Right lung (tissue), 5 donors: ENCODE results near the gene CUL2. TPM values are rescaled to one million over a fixed set of nuclear protein-coding genes. Genes with fewer than 3 reads are reported as not detected.
"Not testable (repeated sequence)": the region's sequence is repeated elsewhere in the genome, so short reads cannot be mapped to it uniquely, and the experiment has no call there.

Source experiments
- DNase-seq, 2 donors: peaks; one replicate each; pipeline ENCODE4 v3.0.0-alpha.2; 2013
- polyA plus RNA-seq, 5 donors: library from polyadenylated mRNA; unstranded; fragments of 120-200 nt; gene quantifications; one replicate each; pipeline versions ENCODE4 v1.2.1 to v1.2.3, GENCODE V29; 2013; ENCODE audit warnings: inconsistent platforms in 1 of 5, low replicate concordance in 1 of 5; ENCODE audit not compliant: insufficient read length in 5 of 5, insufficient read depth in 1 of 5

Gene CUL2
- polyA plus RNA-seq, 5 donors, result 32.2 to 47.4 (median 39.8) TPM

DNA sequence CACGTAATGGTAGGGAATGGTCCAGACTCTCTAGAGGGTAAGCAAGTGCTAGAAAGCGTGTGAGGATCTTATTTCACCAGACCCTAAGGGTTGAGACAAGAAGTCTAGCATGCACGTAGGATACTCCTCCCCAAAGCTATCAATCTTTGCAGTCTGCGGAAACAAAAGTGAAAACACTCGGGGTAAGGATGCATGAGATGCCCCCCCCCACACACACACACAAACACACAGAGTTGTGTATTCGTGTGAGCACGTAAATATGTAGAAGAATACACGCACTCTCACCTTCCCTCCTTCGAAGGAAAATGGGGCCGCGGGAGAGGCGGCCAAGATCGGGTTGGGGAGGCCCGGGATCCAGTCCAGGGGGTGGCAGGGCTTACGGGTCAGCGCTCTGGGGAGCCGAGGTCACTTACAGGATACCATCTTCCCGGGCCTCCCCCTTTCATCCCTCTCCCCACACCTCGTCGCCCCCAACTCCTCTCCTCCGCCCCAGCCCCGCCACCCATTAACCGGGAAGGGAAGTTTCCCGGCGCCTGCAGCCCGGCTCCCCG lies 455 bp downstream of the CUL2 start:
- DNase-seq, result peak; percentile 7 to 10

DNA sequence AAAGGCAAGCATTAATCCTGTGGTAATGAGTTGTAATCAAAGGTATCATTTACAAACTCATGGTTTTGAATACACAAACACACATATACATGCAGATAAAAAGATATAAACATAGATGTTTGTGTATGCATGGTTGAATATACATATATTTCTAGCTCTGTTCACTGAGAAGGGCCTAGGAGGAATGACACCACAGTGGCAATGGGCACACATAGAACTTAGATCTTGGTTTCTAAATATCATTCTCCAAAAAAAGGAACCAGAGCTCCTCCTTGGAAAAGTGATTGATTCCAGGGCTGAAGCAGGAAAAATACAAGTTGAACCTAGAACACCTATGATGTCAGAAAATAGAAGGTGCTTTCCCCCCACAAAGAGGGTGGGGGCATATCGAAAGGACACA lies 6.9 kb downstream of the CUL2 start:
- no peak for DNase-seq

DNA sequence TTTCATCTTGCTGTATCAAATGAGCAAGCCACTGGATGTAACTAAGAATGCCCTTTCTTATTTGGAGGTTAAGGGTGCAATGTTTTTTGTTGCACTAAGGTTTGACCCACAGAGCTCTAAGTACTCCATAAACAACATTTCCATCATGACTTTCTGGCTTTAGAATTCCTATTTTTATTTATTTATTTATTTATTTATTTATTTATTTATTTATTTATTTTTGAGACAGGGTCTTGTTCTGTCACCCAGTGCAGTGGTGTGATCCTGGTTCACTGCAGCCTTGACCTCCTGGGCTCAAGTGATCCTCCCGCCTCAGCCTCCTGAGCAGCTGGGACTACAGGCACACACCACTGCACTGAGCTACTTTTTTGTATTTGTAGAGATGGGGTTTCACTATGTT lies 9.9 kb downstream of the CUL2 start:
- DNase-seq, result not testable (repeated sequence)

- no peak for DNase-seq
These were observed 10.4 kb downstream of the CUL2 start for GRCh38 chr10:35079763-35080162.

DNA sequence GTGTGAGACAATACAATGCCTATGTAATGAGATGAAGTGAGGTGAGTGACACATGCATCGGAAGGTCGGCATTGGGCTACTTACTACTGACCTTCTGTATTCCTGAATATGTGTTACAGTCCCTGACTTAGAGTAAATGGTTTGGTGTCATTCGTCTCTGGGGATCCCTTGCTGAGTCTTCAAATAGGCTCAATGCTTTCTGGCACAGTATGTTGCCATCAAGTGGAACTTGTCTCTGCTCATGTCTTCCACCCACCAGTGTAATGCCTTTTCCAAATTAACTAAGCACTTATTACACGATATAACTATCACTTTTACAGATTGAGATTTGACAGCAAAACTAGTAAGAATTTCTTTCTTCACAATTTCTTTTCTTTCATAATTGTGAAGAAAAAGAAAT lies 10.9 kb downstream of the CUL2 start:
- no peak for DNase-seq

DNA sequence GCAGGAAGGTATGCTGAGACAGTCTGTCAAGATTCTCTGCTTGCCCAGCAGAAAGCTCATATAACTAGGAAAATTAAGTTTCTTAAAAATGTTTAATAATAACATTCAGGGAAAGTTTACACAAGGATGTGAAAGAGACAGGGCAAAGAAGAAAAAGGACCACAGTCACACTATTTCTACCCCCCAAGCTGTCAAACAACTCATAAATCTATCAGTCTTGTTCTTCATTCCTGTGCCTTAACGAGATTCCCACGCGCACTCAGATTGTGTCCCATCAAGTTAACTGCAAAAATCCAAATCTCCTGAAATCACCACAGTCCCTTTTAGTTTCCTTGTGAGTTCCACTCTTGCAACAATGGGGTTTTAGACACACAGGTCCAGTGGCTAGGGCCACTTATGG lies 14.9 kb downstream of the CUL2 start:
- no peak for DNase-seq

- DNase-seq, result no peak
These were observed 15.9 kb downstream of the CUL2 start for GRCh38 chr10:35074266-35074665.

DNA sequence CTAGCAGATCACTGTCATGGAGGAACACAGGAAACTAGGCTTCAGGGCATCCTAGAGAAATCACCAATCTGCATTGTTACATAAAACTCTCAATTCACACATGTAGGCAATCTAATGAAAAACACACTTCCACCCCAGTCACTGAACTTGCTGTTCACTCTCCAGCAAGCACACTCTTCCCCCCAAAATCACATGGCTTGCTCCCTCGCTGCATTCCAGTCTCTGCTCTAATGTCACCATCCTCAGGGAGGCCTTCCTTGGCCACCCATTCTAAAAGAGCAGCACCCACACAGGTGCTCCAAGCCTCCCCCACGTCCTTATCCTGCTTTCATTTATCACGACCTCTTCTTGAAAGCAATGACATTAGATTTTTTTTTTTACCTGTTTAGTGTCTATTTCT lies 19.6 kb downstream of the CUL2 start:
- DNase-seq, result no peak

GRCh38 chr10:35063837-35064454 lies 26.2 kb downstream of the CUL2 start:
- no peak for DNase-seq

DNA sequence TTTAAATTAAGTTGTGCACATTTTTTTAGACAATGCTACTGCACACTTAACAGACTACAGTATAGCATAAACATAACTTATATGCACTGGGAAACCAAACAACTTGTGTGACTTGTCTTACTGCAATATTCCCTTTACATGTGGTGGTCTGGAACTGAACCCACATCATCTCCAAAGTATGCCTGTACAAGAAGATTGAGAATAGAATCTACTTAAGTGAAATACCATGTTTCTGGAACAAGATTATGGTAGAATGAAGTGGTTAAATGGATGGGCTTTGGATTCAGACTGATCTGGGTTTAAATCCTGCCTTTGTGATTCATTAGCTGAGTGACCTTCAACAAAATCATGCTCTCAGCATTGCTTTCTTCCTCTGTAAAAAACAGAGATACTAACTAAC lies 30.7 kb downstream of the CUL2 start:
- no peak for DNase-seq

DNA sequence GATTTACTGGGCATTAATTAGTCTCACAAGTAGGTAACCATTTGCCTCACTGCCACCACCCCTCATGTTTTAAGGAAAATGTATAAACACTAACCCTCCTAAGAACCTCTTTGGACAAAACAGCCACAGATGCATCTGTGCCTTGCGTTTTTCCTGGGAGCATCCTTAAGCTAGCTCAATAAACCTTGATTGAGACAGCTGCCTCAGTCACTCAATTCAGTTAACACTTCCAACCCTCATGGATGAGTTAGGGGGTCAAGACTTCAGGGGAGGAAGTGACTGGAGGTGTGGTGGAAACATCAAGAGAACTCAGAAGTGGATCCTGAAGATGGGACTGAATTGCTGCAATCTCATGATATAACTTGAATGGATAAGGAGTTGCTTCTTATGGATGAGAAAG lies 31.5 kb downstream of the CUL2 start:
- no peak for DNase-seq

DNA sequence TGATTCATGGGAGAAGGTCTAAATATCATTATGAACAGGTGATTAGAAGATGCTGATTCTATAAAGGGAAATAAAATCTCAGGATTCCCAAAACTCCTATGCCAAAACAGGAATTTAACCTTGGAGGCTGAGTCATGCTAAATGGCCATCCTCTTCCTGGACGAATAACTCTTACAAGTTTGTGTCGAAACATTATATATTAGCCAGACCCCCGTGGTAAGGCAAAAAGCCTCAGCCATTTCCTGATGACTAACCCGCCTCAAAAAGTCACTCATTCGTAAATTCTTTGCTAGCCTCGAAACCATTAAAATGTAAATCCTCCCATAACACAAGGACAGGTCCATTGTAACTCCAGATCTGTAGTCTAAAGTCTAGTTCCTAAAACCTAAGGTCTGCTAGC lies 32.0 kb downstream of the CUL2 start:
- no peak for DNase-seq

DNA sequence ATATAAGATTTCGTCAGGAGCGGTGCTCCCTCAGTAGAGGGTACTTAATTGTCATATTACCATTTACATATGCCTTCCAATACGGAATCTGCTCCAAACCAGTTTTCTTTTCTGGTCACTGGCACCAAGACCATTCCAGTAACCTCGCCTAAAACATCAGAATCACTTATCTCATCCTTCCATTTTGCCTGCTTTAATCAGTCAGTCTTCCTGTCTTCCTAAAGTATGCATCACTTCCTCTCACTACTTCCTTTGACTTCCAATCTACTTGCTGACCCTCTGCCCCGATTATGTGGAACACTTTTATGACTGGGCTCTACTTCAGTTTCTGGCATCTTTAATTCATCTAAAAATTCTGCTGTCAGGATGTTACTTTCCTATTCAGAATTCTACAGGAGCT lies 33.5 kb downstream of the CUL2 start:
- no peak for DNase-seq

DNA sequence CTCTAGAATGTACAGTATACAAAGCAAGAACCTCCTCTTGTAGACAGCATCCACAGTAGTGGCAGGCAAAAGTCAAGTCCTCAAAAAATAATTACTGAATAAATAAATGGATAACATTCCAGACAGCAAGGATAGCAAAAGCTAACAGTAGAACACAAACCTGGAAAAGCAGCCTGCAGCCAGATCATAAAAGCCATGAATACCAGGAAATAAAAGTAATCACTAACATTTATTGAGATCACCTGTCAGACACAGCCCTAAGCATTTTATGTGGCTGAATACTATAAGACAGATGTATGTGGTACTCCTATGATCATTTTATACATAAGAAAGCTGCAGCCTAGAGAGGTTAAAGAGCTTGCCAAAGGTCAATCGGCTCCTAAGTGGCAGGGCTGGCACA lies 34.0 kb downstream of the CUL2 start:
- DNase-seq, result no peak

GRCh38 chr10:35050568-35050967 lies 39.6 kb downstream of the CUL2 start:
- DNase-seq, result no peak

- no peak for DNase-seq
These were observed 44.1 kb downstream of the CUL2 start for GRCh38 chr10:35046074-35046473.

GRCh38 chr10:35045275-35045674 lies 44.9 kb downstream of the CUL2 start:
- DNase-seq, result not testable (repeated sequence)

- DNase-seq, result no peak
These were observed 46.3 kb downstream of the CUL2 start for GRCh38 chr10:35043796-35044344.

DNA sequence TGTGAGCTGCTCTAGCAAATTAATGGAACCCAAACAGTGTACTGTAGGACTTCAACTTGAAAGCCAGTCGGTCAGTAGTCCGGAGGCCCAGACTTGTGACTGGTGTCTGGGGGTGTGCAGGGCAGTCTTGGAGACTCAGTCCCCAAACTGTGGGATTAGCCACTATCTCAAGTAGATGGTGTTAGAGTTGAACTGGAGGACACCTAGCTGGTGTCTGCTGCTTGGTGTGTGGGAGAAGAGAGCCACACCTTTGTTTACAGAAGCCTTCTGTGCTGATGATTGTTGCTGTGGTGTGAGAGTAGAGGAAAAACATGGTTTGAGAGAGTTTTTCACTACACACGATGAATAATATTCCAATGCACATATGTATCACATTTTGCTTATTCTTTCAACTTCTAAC lies 47.4 kb downstream of the CUL2 start:
- DNase-seq, result no peak

- no peak for DNase-seq
These were observed 48.6 kb downstream of the CUL2 start for GRCh38 chr10:35041502-35041879.

DNA sequence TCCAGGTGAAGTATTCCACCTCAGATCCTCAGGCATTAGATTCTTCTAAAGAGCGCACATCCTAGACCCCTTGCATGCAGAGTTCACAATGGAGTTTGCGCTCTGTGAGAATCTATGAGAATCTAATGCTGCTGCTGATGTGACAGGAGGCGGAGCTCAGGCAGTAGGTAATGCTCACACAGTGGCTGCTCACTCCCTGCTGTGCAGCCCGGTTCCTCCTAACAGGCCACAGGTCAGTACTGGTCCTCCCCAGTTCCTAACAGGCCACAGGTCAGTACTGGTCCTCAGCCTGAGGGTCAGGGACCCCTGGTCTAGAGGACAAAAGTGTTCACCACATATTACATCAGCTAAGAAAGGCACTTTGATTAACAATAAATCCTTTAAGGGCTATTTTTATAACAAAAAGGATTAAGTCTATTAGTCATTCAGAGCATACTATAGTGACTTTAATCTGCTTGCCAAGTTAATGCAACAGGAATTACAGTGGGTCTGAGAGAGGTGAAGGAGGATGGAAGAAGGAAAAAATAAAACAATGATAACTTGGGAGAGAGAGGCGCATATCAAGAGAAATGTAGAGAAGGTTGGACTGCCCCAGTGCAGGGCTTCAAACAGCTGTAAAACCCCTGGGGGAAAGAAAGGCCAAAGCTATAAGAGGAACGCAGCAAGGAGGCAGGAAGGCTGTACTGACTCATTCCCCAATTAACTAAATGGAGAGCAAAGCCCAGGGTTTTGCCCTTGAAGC lies 49.2 kb downstream of the CUL2 start:
- no peak for DNase-seq

DNA sequence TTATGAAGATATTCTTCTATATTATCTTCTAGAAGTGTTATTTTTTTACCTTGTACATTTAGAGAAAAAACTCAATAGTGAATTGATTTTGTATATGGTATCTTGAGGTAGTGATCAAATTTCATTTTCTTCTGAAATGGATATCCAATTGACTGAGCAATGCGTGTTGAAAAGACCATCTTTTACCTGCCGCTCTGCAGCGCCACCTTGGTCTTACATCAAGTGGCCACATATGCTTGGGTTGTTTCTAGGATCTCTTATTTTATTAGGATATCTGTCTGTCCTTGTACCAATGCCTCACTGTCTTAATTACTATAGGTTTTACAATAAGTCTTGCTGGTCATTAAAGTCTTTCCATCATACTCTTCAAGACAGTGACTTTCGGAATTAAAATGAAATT lies 53.0 kb downstream of the CUL2 start:
- no peak for DNase-seq

GRCh38 chr10:35035606-35036005 lies 54.5 kb downstream of the CUL2 start:
- no peak for DNase-seq
